Measurements from ENCODE around the gene LMOD1. TPM values are rescaled to one million over a fixed set of nuclear protein-coding genes. Genes with fewer than 3 reads are reported as not detected.
A peak's percentile ranks its signal among the peaks of the same experiment; 100 is the strongest.

Gene LMOD1
- polyA plus RNA-seq, 3 donors = not detected

- peaks cover 33 to 45% of the 10 kb centered on the region in 2 donors for H3K27me3 ChIP-seq (ENCODE audit: control insufficient read depth in 2 of 2, insufficient read depth in 2 of 2, low read length in 2 of 2)
- H3K36me3 Mint-ChIP-seq = no peaks in the 10 kb centered on the region
- H3K27ac ChIP-seq (ENCODE audit: low read depth in 1 of 2, low read length in 2 of 2) = no peak overlapping the region
- 41% methylated on average over 9 of the region's 10 CpGs for WGBS (ENCODE audit: insufficient coverage)
- H2AFZ ChIP-seq (ENCODE audit: insufficient read depth, low read depth, low read length, poor library complexity, severe bottlenecking) = peak overlapping the region; percentile 73
- peaks cover 0 to 8% of the 10 kb centered on the region in 2 donors for H3K9me3 ChIP-seq (replicated peaks in 1 of 2; ENCODE audit: control insufficient read depth in 1 of 2, insufficient read depth in 1 of 2, low read length in 2 of 2)
- peaks cover 14% of the 10 kb centered on the region for H3K4me1 Mint-ChIP-seq
- H3K27me3 Mint-ChIP-seq (ENCODE audit: low read depth in 3 of 3) = peaks cover 40 to 48% (median 47%) of the 10 kb centered on the region in 3 donors
- H3K27ac Mint-ChIP-seq = no peak overlapping the region
- intact Hi-C loops (cut with micrococcal nuclease) = no loop called here
- no peak for TF ChIP-seq CTCF (IDR thresholded peaks at IDR 0.05)
- H3K4me3 ChIP-seq (replicated peaks in 1 of 3; ENCODE audit: low read depth in 2 of 3, low read length in 3 of 3) = no peak overlapping the region
- no peaks in the 10 kb centered on the region for H3K79me2 ChIP-seq (ENCODE audit: insufficient read depth, low read length)
- peaks cover 0 to 9% of the 10 kb centered on the region in 2 donors for H3K4me1 ChIP-seq (ENCODE audit: control insufficient read depth in 1 of 2, insufficient read depth in 2 of 2, low read length in 2 of 2)
- H3K4me3 Mint-ChIP-seq = peak overlapping the region; percentile 39 to 89
- H3K36me3 ChIP-seq (replicated peaks in 1 of 2; ENCODE audit: control insufficient read depth in 1 of 2, insufficient read depth in 2 of 2, low read length in 2 of 2) = no peaks in the 10 kb centered on the region
- DNase-seq = no peak
- H3K9me3 Mint-ChIP-seq = peaks cover 0 to 14% (median 2%) of the 10 kb centered on the region in 7 donors
- H4K20me1 ChIP-seq (ENCODE audit: insufficient read depth, low read length) = no peaks in the 10 kb centered on the region
- peak overlapping the region; percentile 46 for H3K4me2 ChIP-seq (replicated peaks; ENCODE audit: extremely low read depth, low read length, poor library complexity, severe bottlenecking)
- peak overlapping the region; percentile 1 for H3K9ac ChIP-seq (ENCODE audit: insufficient read depth, low read length, poor library complexity, severe bottlenecking)
Measured at GRCh38 chr1:201945863-201946223, 505 bp downstream of the LMOD1 start.

GRCh38 chr1:201945157-201945556 is 1.2 kb downstream of the LMOD1 start:
- no peak for TF ChIP-seq CTCF (IDR thresholded peaks at IDR 0.05)
- peaks cover 14% of the 10 kb centered on the region for H3K4me1 Mint-ChIP-seq
- peaks cover 40 to 48% (median 47%) of the 10 kb centered on the region in 3 donors for H3K27me3 Mint-ChIP-seq (ENCODE audit: low read depth in 3 of 3)
- no peak overlapping the region for H3K4me3 ChIP-seq (replicated peaks in 1 of 3; ENCODE audit: low read depth in 2 of 3, low read length in 3 of 3)
- H3K27ac Mint-ChIP-seq = no peak overlapping the region
- H4K20me1 ChIP-seq (ENCODE audit: insufficient read depth, low read length) = no peaks in the 10 kb centered on the region
- peaks cover 0 to 14% (median 2%) of the 10 kb centered on the region in 7 donors for H3K9me3 Mint-ChIP-seq
- no peak for DNase-seq
- H3K27me3 ChIP-seq (ENCODE audit: control insufficient read depth in 2 of 2, insufficient read depth in 2 of 2, low read length in 2 of 2) = peaks cover 33 to 45% of the 10 kb centered on the region in 2 donors
- H3K9ac ChIP-seq (ENCODE audit: insufficient read depth, low read length, poor library complexity, severe bottlenecking) = no peak overlapping the region
- H3K4me1 ChIP-seq (ENCODE audit: control insufficient read depth in 1 of 2, insufficient read depth in 2 of 2, low read length in 2 of 2) = peaks cover 0 to 9% of the 10 kb centered on the region in 2 donors
- H3K27ac ChIP-seq (ENCODE audit: low read depth in 1 of 2, low read length in 2 of 2) = no peak overlapping the region
- H3K9me3 ChIP-seq (replicated peaks in 1 of 2; ENCODE audit: control insufficient read depth in 1 of 2, insufficient read depth in 1 of 2, low read length in 2 of 2) = peaks cover 0 to 8% of the 10 kb centered on the region in 2 donors
- intact Hi-C loops (cut with micrococcal nuclease) = no loop called here
- no peaks in the 10 kb centered on the region for H3K36me3 Mint-ChIP-seq
- H3K4me3 Mint-ChIP-seq = peak overlapping the region in 1 of 2 donors; percentile 89
- H3K36me3 ChIP-seq (replicated peaks in 1 of 2; ENCODE audit: control insufficient read depth in 1 of 2, insufficient read depth in 2 of 2, low read length in 2 of 2) = no peaks in the 10 kb centered on the region
- no peak overlapping the region for H2AFZ ChIP-seq (ENCODE audit: insufficient read depth, low read depth, low read length, poor library complexity, severe bottlenecking)
- H3K4me2 ChIP-seq (replicated peaks; ENCODE audit: extremely low read depth, low read length, poor library complexity, severe bottlenecking) = no peak overlapping the region
- WGBS (ENCODE audit: insufficient coverage) = 43% methylated on average over 3 of the region's 4 CpGs
- no peaks in the 10 kb centered on the region for H3K79me2 ChIP-seq (ENCODE audit: insufficient read depth, low read length)

Measured in CD14-positive monocyte (primary cell).